HEK293 (cell line): ENCODE measurements around the gene MTMR3.
A peak's percentile ranks its signal among the peaks of the same experiment; 100 is the strongest.

Experiments
- CTCF ChIP-seq: fragments of 450-650 bp; formaldehyde crosslinking; IDR thresholded peaks from 2 replicates; pipeline ENCODE4 v1.5.1; 2016; ENCODE audit warnings: missing biosample characterization, missing genetic modification characterization
- KLF16 ChIP-seq: fragments of 450-650 bp; formaldehyde crosslinking; IDR thresholded peaks from 2 replicates; pipeline ENCODE4 v1.5.1; 2017; ENCODE audit warnings: missing biosample characterization, missing genetic modification characterization
- PRDM4 ChIP-seq: fragments of 450-650 bp; formaldehyde crosslinking; IDR thresholded peaks from 2 replicates; pipeline ENCODE4 v1.5.1; 2017; ENCODE audit warnings: missing biosample characterization, missing genetic modification characterization
- SALL2 ChIP-seq: fragments of 450-650 bp; formaldehyde crosslinking; IDR thresholded peaks from 2 replicates; pipeline ENCODE4 v1.5.0; 2017; ENCODE audit warnings: missing biosample characterization, mild to moderate bottlenecking, missing genetic modification characterization, borderline replicate concordance
- TSHZ1 ChIP-seq: fragments of 450-650 bp; formaldehyde crosslinking; IDR thresholded peaks from 2 replicates; pipeline ENCODE4 v1.5.1; 2016; ENCODE audit warnings: missing biosample characterization, missing genetic modification characterization, borderline replicate concordance
- WT1 ChIP-seq: fragments of 450-650 bp; formaldehyde crosslinking; IDR thresholded peaks from 2 replicates; pipeline ENCODE4 v1.5.1; 2016; ENCODE audit warnings: missing biosample characterization, missing genetic modification characterization
- ZBTB1 ChIP-seq: fragments of 450-650 bp; formaldehyde crosslinking; IDR thresholded peaks from 2 replicates; pipeline ENCODE4 v1.5.1; 2016; ENCODE audit warnings: missing biosample characterization, missing genetic modification characterization
- ZBTB48 ChIP-seq: fragments of 450-650 bp; formaldehyde crosslinking; IDR thresholded peaks from 2 replicates; pipeline ENCODE4 v1.5.1; 2016; ENCODE audit warnings: missing biosample characterization, missing genetic modification characterization
- ZNF114 ChIP-seq: fragments of 450-650 bp; formaldehyde crosslinking; IDR thresholded peaks from 2 replicates; pipeline ENCODE4 v1.5.0; 2017; ENCODE audit warnings: missing biosample characterization, missing genetic modification characterization
- ZNF211 ChIP-seq: fragments of 450-650 bp; formaldehyde crosslinking; IDR thresholded peaks from 2 replicates; pipeline ENCODE4 v1.5.1; 2016; ENCODE audit warnings: low read depth, missing biosample characterization, missing genetic modification characterization
- ZNF23 ChIP-seq: fragments of 450-650 bp; formaldehyde crosslinking; IDR thresholded peaks from 2 replicates; pipeline ENCODE4 v1.5.1; 2016; ENCODE audit warnings: missing biosample characterization, missing genetic modification characterization, borderline replicate concordance
- ZNF239 ChIP-seq: fragments of 450-650 bp; formaldehyde crosslinking; IDR thresholded peaks from 2 replicates; pipeline ENCODE4 v1.5.1; 2016; ENCODE audit warnings: missing biosample characterization, missing genetic modification characterization
- ZNF280D ChIP-seq: fragments of 450-650 bp; formaldehyde crosslinking; IDR thresholded peaks from 2 replicates; pipeline ENCODE4 v1.5.1; 2016; ENCODE audit warnings: missing biosample characterization, missing genetic modification characterization
- ZNF335 ChIP-seq: fragments of 450-650 bp; formaldehyde crosslinking; conservative IDR thresholded peaks from 2 replicates; pipeline ENCODE4 v1.5.1; 2016; ENCODE audit warnings: missing biosample characterization, missing genetic modification characterization
- ZNF426 ChIP-seq: fragments of 450-650 bp; formaldehyde crosslinking; IDR thresholded peaks from 2 replicates; pipeline ENCODE4 v1.5.1; 2017; ENCODE audit warnings: missing biosample characterization, missing genetic modification characterization, mild to moderate bottlenecking, inconsistent platforms, moderate library complexity
- ZNF473 ChIP-seq: fragments of 450-650 bp; formaldehyde crosslinking; IDR thresholded peaks from 2 replicates; pipeline ENCODE4 v1.5.1; 2017; ENCODE audit warnings: missing biosample characterization, missing genetic modification characterization
- ZNF514 ChIP-seq: fragments of 450-650 bp; formaldehyde crosslinking; IDR thresholded peaks from 2 replicates; pipeline ENCODE4 v1.5.1; 2016; ENCODE audit warnings: missing biosample characterization, missing genetic modification characterization
- ZNF530 ChIP-seq: fragments of 450-650 bp; formaldehyde crosslinking; IDR thresholded peaks from 2 replicates; pipeline ENCODE4 v1.5.1; 2016; ENCODE audit warnings: low read depth, missing biosample characterization, missing genetic modification characterization
- ZNF544 ChIP-seq: fragments of 450-650 bp; formaldehyde crosslinking; IDR thresholded peaks from 2 replicates; pipeline ENCODE4 v1.5.0; 2017; ENCODE audit warnings: missing biosample characterization, missing genetic modification characterization
- ZNF548 ChIP-seq: fragments of 450-650 bp; formaldehyde crosslinking; IDR thresholded peaks from 2 replicates; pipeline ENCODE4 v1.5.1; 2016; ENCODE audit warnings: missing biosample characterization, missing genetic modification characterization
- ZNF600 ChIP-seq: fragments of 450-650 bp; formaldehyde crosslinking; IDR thresholded peaks from 2 replicates; pipeline ENCODE4 v1.5.1; 2016; ENCODE audit warnings: missing biosample characterization, missing genetic modification characterization
- ZNF830 ChIP-seq: fragments of 450-650 bp; IDR thresholded peaks from 2 replicates; pipeline ENCODE4 v1.5.0; 2018; ENCODE audit warnings: missing biosample characterization, missing genetic modification characterization, low read depth, mild to moderate bottlenecking, moderate library complexity
- ZSCAN16 ChIP-seq: fragments of 450-650 bp; formaldehyde crosslinking; IDR thresholded peaks from 2 replicates; pipeline ENCODE4 v1.5.1; 2016; ENCODE audit warnings: missing biosample characterization, missing genetic modification characterization
- ZSCAN4 ChIP-seq: fragments of 450-650 bp; formaldehyde crosslinking; IDR thresholded peaks from 2 replicates; pipeline ENCODE4 v1.5.1; 2017; ENCODE audit warnings: missing biosample characterization, missing genetic modification characterization
- ZSCAN5A ChIP-seq: fragments of 450-650 bp; formaldehyde crosslinking; IDR thresholded peaks from 2 replicates; pipeline ENCODE4 v1.5.1; 2016; ENCODE audit warnings: missing biosample characterization, missing genetic modification characterization

Gene MTMR3

GRCh38 chr22:29907753-29908515 lies 25.0 kb downstream of the MTMR3 start (continued):
- peak; percentile 91 for TF ChIP-seq TSHZ1
- no peak for TF ChIP-seq ZNF548
- no peak for TF ChIP-seq ZNF530
- no peak for TF ChIP-seq ZBTB48
- no peak for TF ChIP-seq ZSCAN16
- TF ChIP-seq ZNF473 (tag by site-specific recombination): no peak
- no peak for TF ChIP-seq ZNF23
- no peak for TF ChIP-seq ZNF239 (tag by site-specific recombination)
- TF ChIP-seq ZBTB1 (tag by site-specific recombination): no peak
- no peak for TF ChIP-seq KLF16 (tag by site-specific recombination)
- TF ChIP-seq ZNF830 (tag by site-specific recombination): no peak
- TF ChIP-seq SALL2 (tag by site-specific recombination): no peak
- no peak for TF ChIP-seq ZNF426 (tag by site-specific recombination)
- TF ChIP-seq ZSCAN4 (tag by site-specific recombination): no peak
- TF ChIP-seq ZNF600 (tag by site-specific recombination): peak; percentile 36; the same call in 1 of the 2 replicates
- peak; percentile 60; the same call in 1 of the 2 replicates for TF ChIP-seq PRDM4 (tag by site-specific recombination)
- no peak for TF ChIP-seq ZSCAN5A (tag by site-specific recombination)
- TF ChIP-seq CTCF (tag by site-specific recombination): no peak
- no peak for TF ChIP-seq ZNF280D (tag by site-specific recombination)
- TF ChIP-seq ZNF544 (tag by site-specific recombination): no peak
- no peak for TF ChIP-seq ZNF211 (tag by site-specific recombination)
- peak; percentile 97 for TF ChIP-seq WT1 (tag by site-specific recombination)
- TF ChIP-seq ZNF114 (tag by site-specific recombination): no peak
- TF ChIP-seq ZNF335: no peak
- TF ChIP-seq ZNF514 (tag by site-specific recombination): no peak
